Left ventricle myocardium inferior (tissue), 1 donor: ENCODE measurements around the gene SRSF4. TPM values are rescaled to one million over a fixed set of nuclear protein-coding genes. Genes with fewer than 3 reads are reported as not detected.

Experiments
- total RNA-seq: library from RNA; stranded (reverse); fragmentation: NEBNext Ultra II Directional; extraction: Animal tissue kit (Norgen Biotek cat#: 25700); gene quantifications from one replicate; pipeline ENCODE4 v1.2.1, GENCODE V29; 2021
- donor health status: DM: no; HTN: yes; CAD: no; lungs with severe emphysema.

The SRSF4 gene
- total RNA-seq, 1 donor from 2014 or later, result 51.1 TPM

Other genes with a start within 250 kb of the SRSF4 start
- 1.6 TPM for gene TMEM200B, start 58.0 kb downstream of the SRSF4 start, total RNA-seq
- gene MECR, start 49.0 kb upstream of the SRSF4 start, total RNA-seq, result 30.8 TPM
- gene PTPRU, start 54.6 kb upstream of the SRSF4 start, total RNA-seq, result 15.3 TPM